ENCODE results near the gene SLCO4A1.

- no peak for TF ChIP-seq ZBTB7A (IDR thresholded peaks at IDR 0.05; ENCODE audit: borderline replicate concordance, control insufficient read depth, low read depth, low read length)
- TF ChIP-seq TCF7 (IDR thresholded peaks at IDR 0.05; ENCODE audit: borderline replicate concordance) = no peak
- TF ChIP-seq ZKSCAN8 (CRISPR knock-in tag; IDR thresholded peaks at IDR 0.05) = no peak
- TF ChIP-seq ARID2 (IDR thresholded peaks at IDR 0.05) = no peak
- no peak for TF ChIP-seq CTCF (IDR thresholded peaks at IDR 0.05 in 2 of 3, conservative IDR thresholded peaks at IDR 0.05 in 1 of 3; ENCODE audit: insufficient read depth in 2 of 3, low read depth in 1 of 3, low read length in 3 of 3)
- no peak for TF ChIP-seq CHD2 (IDR thresholded peaks at IDR 0.05; ENCODE audit: low read depth, low read length)
- TF ChIP-seq SAP30 (IDR thresholded peaks at IDR 0.05; ENCODE audit: borderline replicate concordance, insufficient read depth, low read depth, low read length, poor library complexity, severe bottlenecking) = no peak
- no peak for TF ChIP-seq ZNF398 (CRISPR knock-in tag; IDR thresholded peaks at IDR 0.05)
- TF ChIP-seq MEF2A (IDR thresholded peaks at IDR 0.05; ENCODE audit: control insufficient read depth, low read depth, low read length) = no peak
- no peak for TF ChIP-seq TBL1XR1 (IDR thresholded peaks at IDR 0.05; ENCODE audit: low read length in 2 of 2)
- TF ChIP-seq ZNF274 (IDR thresholded peaks at IDR 0.05; ENCODE audit: borderline replicate concordance, low read depth, low read length) = no peak
- TF ChIP-seq EP300 (IDR thresholded peaks at IDR 0.05; ENCODE audit: low read length) = no peak
- no peak for TF ChIP-seq ZNF280B (CRISPR knock-in tag; IDR thresholded peaks at IDR 0.05)
Measured at GRCh38 chr20:62692801-62693523, 50.7 kb downstream of the SLCO4A1 start.

All from K562 (cell line).